ENCODE data around the gene TRPM5.

TRPM5 gene

DNA sequence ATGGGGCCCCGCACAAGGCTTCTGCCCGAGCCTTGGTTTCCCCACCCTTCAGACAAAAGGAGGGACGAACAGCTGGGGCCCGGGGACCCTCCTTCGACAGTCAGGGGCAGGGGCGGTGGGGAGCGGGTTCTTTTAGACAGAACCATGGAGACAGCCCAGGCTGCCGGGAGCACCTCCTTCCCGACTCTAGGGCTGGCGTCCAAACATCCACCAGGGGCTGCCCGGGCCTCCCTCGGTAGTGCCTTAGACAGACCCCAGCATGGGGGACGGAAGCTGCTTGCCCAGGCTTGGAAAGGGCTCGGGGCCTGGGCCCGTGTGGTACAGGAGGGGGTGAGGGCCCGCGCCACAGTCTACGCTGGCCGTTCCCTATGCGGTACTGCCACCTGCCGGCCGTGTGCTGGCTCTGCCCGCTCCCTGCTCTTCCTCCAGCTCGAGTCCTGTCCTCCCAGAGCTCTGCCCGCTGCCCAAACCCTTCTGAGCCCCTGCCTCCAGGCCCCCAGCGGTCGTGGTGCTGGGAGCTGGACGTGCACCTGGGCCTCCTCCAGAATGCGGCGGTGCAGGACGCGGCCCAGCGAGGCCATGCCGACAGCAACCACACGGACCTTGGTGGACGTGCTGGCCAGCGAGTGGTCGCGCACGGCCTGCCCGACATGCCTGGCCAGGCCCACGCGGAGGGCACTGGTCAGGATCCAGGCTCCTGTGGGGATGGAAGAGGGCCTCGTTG is 23.6 kb downstream of the TRPM5 start:
- DNase-seq, result peak; percentile 75

DNA sequence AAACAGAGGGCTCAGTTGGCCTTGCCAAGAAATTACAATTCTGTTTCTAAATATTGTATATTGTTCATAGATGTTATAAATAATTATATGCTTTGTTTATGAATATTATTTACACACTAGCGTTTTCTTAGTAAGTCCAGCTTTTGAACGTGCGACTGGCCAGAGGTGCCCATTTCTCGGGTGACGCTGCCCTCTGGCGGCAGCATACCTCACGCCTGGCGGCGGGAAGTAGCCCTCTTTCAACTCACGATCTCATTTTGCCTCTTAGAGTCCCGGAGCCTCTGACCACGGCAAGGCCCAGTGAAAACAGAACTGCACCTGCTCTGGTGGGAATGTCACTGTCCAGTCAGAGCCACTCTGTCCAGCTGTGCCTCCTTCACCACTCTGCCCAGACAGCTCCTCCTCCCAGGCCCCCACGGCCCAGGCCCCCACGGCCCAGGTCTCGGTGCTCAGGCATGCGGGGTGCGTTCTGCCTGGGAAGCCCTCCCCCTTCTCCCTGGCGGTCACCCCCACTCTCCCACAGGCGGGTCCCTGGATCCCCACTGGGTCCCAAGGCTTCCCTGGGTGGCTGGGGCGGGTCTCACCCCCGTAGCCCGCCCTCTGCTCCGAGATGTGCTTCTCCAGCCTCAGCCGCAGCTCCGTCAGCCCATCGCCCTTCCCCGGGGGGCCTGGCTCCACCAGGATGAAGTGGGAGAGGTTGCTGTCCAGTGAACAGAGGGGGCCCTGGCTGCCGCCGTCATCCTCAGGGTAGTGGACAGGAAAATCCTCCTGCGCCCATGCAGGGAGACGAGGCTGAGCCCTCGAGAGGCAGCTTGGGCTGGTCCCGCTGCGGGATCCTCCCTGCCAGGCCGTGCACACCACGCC is 24.4 kb downstream of the TRPM5 start:
- peak; percentile 60 for DNase-seq

DNA sequence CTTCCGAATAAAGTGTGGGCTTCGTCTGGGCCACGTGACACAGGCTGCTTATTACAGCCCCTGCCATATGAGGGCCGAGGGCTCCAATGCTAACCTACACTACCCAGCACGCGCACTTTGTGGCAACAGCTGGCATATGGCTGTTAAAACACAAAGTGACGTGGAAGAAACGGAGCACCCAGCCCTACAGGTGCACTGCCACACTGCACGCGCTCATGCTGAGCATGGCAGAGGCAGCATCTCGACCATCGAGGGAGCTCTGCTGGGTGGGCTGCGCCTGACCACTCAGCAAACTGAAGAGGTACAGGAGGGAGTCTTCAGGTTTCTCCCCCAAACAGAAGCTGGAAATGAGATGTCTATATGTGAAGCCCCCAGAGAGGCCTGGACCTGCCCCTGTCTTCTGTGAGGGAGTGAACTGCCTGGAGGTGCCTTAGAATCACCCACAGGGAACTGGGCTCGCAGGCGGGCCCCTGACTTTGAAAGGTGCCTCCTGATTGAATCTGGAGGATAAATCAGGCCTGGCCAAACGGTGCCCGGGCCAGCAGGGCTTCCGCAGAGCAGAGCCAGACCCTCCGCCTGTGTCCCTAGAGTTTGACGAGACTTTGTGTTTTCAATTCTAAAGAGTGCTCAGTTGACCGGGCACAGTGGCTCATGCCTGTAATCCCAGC is 25.5 kb downstream of the TRPM5 start:
- no peak for DNase-seq

DNA sequence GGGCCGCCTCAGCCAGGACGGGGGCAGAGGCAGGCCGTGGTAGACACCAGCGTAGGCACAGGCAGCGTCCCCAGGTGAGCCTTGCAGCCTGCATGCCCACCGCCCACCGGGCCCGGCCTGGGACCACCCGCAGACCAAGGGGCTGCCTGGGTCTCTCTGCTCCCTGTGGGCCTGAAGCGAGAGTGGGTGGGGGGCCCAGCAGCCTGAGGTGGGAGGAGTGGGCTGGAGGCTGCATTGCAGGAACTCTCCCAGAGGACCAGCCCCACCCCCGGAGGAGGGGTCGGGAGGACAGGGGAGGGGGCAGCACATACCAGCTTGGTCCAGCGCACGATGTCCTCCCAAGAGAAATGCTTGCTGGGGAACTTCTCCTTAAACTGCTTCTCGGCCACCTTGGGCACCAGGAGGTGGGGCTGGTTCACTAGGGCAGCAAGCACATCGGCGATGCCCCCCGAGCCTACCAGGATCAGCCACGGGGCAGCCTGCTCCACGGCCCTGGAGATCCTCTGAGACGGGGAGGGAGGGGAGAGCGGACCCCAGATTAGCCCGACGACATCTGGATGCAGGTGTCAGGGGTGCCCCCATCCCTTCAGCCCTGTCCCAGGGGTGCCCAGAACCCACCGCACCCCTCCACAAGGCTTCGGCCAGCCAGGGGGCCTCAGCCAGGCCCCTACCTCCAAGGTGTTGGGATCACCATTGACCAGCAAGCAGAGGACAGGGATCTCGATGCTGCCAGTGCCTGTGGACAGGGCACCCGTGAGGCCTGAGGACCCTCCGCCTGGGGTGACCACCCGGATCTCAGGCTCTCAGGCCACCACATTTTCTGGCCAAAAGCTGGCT is 26.2 kb downstream of the TRPM5 start:
- DNase-seq, result no peak

DNA sequence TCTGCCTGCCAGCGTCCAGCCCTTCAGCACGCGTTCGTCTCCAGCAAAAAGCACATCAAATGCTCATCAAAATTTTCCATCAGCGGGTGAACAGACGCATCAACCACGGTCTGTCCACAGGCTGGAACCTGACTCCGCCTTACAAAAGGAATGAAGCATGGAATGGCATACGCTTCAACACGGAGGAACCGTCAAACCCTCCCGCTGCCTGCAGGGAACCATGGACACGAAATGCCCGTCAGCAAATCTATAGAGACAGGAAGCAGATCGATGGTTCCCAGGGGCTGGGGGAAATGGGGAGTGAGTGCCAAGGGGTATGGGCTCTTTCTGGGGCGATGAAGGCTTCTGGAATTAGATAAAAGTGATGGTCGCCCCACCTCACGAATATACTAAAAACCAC is 27.5 kb downstream of the TRPM5 start:
- DNase-seq, result no peak

DNA sequence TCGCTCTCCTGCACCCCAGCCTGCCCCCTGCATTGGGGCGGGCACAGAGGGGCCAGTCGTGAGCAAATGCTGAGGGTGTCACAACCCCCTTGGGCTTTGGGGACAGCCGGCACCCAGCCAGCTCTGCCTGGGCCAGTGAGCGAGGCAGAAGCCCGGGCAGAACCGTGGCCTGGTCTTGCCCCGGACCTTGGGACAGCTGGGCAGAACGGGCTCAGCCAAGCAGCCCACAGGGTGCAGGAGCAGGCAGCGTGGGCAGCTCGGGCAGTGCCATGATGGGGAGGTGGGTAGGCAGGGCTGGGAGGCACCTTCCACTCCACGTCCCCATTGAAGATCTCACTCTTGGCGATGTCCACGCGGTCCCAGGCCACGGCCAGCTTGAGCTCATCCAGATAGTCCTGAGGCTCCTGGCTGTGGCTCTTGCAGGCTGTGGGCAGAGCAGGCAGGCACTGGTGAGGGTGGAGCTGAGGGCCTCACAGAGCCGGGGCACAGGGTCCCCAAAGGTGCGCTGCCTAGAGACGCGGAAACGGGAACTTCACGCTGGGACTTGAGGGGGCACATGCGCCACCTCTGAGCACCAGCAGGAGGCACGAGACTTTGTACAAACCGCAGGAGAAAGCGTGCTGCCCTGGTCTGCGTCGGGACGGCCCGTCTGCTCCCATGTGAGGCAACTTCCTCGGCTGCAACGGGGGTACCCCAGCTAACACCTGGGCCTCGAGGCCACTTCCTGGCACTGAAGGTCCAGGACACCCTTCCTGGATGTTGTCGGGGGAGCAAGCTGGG is 28.5 kb downstream of the TRPM5 start:
- DNase-seq, result no peak

DNA sequence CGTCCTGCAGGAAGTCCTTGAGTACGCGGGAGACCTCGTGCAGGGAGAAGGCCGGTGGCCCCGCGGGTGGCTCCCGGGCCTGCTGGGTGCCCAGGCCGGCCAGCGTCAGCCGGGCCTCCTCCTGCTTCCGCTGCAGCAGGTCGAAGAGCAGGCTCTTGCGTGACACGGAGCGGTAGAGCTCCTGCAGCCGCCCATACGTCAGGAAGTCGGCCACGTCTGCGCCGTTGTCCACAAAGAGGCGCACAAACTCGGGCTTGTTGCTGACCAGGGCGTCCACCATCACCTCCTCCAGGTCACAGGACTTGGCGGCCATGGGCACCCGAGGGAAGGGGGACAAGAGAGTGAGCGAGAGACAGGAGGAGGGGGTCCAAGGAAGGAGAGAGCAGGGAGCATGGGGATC is 29.1 kb downstream of the TRPM5 start:
- DNase-seq, result no peak

DNA sequence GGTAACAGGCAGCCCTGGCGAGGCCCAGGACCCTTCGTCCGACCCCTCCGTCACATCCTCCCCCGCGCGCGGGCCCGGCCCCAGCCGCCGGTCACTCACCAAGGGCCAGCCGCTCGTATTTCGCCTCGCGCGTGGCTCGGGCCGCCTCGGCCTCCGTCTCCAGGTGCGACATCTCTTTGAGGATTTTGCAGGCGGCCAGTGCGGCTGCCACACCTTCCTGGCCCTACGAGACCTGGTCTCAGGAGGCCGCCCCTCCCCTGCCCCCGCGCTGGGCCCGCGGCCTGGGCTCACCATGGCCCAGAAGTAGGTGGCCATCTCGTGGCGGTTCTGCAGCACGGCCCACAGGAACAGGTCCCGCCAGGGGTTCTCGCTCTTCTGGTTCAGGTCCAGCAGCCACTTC is 29.7 kb downstream of the TRPM5 start:
- no peak for DNase-seq

DNA sequence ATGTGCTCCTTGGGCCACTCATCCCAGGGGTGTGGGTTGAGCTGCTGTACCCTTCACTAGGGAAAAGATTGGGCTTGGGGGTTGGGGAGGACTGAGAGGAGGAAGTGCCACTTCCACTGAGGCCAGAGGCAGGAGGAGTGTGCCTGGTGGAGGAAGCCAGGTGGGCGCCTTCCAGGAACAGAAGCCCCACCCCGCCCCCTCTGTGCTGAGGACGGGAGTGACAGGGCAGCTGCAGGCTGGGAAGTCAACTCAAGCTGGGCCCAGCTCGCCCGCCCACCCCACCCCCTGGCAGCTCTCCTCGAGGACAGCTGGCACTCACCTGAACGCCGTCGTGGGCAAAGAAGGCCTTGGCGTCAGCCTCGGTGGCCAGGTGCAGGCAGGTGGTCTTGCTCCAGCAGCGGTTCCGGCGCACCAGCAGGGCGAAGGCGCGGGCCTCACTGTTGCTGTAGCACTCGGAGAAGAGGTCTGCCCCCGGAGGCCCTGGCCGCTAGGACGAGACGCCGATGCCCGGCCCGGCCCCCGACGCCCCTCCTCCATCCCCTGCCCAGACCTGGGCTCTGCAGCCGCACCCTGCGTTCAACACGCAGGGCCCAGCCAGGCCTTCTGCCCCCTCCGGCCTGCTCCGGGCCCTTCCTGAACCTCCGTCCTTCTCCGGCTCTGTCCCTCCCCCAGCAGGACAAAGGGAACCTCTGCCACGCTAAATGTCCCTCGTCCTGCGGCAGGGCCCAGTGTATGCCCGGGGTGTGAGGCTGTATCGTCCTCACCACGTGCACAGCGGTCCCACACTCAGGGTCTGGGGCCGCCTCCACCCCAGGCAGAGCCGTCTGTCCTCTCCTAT is 30.4 kb downstream of the TRPM5 start:
- DNase-seq, result no peak

DNA sequence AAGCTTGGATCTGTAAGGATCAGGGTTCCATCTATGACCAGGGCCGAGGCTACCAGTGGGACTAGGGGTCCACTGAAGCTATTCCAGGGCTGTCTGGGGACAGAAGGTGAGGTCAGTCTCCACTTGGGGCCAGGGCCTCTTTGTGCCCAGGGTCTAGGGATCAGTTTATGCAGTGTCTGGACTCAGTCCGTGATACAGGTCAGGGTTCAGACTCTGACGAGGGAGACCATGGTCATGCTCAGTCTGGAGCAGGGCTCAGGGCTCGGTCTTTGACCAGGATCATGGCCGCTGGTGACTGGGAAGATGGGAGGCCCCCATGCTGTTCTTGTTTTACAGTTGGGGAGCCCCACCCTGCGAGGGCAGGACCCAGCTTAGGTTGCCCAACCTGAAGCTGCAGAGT is 32.0 kb downstream of the TRPM5 start:
- DNase-seq, result no peak

DNA sequence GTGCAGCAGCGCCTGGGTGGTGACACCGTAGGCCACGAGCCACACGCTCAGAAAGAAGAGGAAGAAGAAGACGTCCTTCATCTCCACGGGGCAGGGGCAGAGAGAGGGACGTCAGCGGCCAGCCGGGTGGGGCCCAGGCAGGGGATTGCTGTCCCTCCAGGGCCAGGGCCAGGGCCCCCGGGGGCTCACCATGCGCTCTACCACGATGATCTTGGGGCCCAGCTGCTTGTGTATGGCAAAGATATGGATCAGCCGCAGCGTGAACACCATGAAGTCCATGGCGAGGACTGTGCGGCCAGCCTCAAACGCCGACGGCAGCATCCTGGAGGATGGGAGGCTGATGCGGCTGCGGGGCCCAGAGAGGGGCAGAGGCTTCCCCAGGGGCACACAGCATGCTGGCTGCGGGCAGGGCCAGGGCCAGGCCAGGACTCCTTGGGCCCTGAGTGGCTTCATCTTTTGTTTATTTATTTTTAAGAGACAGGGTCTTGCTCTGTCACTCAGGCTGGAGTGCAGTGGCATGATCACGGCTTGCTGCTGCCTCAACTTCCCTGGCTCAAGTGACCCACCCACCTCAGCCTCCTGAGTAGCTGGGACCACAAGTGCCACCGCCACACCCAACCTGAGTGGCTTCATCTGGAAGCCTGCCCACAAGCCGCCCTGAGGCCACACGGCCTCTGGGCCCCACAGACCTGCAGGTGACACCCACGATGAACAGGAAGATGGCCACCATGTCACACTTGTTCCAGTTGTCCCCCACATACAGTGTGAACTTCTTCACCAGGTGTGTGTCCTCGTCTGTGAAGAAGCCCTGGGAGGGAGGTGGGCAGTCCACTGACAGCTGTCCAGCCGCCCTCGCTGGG is 32.6 kb downstream of the TRPM5 start:
- DNase-seq, result no peak

DNA sequence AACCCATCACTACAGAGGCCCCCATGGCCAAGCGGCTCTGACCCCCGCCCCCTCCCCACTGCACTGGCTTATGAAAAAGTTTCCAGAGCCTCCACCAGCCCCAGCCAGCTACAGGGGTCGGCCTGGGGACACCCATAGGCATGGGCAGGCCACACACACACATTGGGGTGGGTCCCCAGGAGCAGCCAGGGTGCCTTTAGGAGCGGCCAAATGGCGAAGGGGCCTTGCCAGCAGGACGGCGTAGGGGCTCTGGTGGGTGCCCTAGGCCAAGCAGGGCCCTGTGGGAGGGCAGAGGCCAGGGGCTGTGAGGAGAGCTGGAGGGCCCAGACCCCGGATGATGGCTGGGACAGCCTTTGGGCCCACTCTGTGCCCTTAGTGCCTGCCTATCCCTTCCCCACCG is 33.7 kb downstream of the TRPM5 start:
- DNase-seq, result no peak

DNA sequence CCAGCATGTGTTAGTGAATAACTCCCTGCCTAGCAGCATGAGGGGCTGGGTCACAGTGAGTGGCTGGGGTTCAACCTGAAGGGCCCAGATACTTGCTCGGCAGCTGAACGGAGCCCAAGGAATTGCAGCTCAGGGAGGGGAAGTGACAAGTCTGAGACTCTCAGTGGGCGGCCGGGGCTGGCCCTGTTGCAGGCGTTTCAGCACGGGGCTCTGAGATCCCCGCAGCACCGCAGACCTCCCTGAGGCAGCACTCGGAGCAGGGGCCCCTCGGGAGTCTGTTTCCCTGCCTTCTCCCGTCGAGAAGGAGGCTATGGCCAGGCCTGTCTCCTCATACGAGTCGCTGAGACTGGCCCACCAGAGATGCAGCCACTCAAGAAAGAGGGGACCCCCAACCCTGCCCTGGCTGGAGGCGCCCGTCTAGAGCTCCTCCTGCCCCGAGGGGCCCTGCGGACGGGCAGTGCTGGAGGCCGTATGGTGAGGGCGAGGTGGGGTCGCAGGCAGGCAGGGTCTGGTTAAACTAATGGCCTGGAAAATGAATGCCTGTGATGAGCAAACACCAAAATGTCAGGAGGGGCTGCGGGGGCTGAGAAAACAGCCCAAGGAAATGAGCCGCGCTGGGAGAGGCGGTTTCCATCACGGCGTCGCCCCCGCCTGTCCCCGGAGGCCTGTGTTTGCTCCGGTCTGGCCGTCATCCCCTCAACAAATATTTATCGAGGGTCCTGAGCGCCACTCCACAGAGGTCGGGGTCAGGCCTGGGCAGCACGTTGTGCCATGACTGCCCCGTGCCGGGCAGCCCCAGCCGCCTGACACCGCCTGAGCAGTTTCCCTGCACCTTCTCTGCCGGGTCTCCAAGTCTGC is 34.5 kb downstream of the TRPM5 start:
- no peak for DNase-seq

DNA sequence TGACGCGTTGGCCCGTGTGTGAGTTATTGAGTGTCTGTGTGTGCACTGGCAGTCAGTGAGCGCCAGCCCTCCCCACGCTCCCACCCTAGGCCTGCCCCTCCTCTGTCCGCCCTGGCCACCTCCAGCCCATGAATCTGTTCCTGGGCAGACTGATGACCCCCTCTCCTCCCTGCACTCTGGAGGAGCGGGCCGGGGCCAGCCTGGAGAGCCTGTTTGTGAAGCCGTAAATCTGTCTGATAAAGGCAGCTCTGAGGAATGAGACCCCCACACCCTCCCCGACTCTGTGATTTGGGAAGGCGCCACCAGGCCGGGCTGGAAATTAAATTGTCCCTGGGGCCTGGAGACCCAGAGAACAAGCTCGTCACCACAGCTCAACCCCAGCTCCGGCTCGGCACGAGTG is 35.2 kb downstream of the TRPM5 start:
- no peak for DNase-seq

DNA sequence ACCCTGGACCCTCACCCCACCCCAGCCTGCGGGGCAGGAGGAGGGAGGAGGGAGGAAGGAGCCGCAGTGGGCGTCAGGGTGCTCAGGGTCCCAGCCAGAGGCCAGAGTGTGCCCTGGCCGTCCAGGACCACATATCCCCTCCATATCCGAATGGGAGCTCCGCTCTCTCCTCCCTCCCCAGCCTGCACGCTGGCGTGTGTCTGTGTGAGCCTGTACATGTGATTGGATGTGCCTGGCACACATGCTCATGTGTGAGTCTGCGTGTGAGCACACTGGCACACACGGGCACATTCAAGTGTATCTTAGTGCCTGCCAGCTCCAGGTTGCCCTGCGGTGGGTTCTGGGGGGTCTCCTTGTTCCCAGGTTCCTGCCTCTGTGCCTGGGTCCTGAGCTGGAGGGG is 35.6 kb downstream of the TRPM5 start:
- DNase-seq, result no peak

DNA sequence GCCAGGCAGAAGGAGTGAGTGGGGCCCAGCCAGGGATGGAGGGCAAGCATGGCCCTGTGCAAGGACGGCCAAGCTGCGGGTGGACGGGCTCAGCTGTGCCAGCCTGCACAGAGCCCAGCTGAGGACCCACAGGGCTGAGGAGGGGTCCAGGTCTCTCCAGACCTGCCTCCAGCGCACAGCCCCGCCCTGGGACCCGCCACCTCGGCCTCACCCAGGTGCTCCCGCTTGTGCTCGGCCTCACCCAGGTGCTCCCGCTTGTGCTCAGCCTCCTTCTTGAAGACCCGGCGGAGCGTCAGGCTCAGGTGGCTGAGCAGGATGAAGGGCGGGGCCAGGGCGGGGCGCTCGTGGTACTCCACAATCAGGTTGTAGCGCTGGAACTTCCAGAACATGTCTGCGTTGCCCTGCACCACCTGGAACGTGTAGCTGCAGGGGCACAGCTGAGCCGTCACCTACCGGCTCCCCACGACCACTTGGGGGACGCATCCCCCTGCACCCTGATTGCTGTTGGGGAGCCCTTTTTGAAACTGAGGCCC is 37.4 kb downstream of the TRPM5 start:
- DNase-seq, result no peak

DNA sequence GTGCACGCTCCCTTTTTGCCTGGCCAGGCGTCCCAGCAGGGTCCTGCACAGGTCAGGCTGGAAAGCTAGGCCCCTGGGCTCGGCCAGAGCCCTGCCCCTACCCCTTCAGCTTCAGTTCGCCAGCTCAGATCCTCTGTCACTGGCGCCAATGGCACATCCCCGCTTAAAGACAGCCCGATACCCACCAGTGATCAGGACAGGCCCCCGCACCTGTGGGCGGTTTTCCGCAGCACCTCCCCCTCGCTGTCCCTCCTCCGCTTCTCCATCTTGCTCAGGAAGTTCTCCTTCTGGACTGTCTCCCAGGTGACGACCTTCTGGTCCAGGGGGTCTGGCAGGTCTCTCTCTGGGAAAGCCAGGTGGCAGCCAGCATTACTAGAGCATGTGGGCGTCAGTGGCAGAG is 37.9 kb downstream of the TRPM5 start:
- no peak for DNase-seq

DNA sequence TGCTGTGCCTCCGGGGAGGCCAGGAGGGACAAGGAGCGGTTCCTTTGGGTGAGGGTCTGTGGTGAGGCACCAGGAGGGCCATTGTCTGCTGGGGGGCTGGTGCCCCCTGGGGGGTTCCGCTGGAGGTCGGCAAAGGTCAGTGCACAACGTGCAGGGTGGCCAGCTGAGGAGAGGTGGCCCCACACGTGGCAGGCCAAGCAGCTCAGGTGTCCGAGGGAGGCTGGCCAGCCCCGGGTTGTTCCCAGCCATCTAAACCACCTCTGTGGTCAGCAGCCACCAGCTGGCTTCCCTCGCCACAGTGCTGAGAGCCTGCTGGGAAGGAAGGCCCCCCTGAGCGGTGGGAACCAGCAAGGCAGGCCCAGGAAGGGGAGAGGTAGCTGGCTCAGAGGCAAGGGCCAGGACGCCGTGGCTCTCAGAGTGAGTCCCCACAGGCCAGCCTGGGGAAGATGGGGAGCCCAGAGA is 39.5 kb downstream of the TRPM5 start:
- DNase-seq, result no peak

Measured in activated CD8-positive, alpha-beta memory T cell treated with anti-CD3 and anti-CD28 coated beads, Interleukin-2, amount 50 U/mL, for 4 hours (primary cell).